GM18526 (cell line): ENCODE measurements around the gene RAB44.

Experiments
- POLR2A ChIP-seq: IDR thresholded peaks from 3 replicates; pipeline ENCODE4 v1.6.1; 2011; ENCODE audit not compliant: insufficient read length; ENCODE audit errors: extremely low read depth

The RAB44 gene

DNA sequence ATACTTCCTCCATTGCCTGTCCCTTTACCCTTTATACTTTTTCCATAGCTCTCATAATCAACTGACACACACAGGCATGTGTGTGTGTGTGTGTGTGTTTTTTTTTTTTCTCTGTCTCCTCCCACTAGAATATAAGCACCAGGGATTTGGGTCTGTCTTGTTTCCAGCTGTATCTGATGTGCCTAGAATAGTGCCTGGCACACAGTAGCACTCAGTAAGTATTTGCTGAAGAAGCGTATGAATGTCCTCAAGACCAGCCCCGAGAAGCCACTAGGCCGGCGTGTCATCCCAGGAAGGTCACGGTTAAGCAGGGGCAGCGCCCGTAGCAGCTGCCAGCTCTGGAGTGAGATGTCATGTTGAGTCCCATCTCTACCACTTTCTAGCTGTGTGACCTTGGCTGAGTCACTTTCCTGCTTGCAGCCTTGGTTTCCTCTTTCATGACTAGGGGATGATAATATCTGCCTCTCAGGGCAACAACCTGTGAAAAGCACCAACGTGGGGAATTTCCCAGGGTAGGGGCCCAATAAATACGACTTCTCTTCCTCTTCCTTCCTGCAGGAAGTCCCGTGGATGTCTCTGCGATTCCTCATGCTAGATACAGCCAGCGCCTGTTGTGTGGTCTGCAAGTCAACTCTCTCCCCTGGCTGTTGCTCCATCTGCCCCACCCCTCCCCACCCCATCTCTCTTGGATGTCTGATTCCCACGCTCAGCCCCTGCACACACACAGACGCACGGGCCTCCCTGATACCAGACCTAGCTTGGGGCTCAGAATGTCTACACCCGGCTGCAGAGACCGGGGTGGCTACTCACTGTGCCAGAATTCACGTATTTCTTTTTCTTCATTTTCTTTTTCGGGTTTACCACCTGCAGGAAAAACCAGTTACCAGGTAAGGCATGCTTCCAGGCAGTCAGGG, 58.1 kb downstream of the RAB44 start:
- TF ChIP-seq POLR2A = peak; percentile 34

DNA sequence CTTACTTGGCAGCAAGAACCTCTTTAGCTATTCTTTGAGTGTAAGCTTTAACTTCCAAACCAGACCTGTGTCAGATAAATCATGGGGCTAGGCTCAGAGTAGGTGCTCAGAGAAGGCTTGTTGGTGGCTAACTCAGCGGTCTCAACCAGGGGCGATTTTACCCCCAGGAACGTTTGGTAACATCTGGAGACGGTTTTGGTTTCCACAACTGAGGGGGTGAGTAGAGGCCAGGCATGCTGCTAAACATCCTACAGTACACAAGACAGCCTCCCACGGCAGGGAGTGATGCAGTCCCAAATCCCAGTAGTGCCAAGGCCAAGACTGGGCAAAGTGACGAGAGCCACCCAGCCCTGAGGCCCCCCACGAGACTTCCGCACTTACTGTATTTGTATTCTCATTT, 59.2 kb downstream of the RAB44 start:
- no peak for TF ChIP-seq POLR2A

DNA sequence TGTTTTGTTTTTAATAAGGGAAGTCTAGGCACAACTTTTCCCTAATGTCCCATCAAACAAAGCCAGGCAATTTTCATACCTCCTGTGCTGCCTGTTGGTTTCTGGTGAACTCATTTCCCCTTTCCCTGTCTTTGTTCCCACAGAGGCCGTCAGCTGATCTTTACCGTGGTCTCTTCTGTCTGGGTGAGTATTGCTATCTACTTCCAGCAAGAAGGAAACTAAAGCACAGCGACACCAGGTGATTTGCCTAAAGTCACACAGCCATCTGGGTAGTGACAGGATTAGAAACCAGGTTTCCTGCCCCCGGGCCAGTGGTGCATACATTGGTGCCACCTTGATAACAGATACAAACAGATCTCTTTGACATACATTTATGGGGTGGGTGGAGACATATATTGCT, 59.6 kb downstream of the RAB44 start:
- peak; percentile 55 for TF ChIP-seq POLR2A

GRCh38 chr6:36757943-36758508, 60.4 kb downstream of the RAB44 start:
- no peak for TF ChIP-seq POLR2A

DNA sequence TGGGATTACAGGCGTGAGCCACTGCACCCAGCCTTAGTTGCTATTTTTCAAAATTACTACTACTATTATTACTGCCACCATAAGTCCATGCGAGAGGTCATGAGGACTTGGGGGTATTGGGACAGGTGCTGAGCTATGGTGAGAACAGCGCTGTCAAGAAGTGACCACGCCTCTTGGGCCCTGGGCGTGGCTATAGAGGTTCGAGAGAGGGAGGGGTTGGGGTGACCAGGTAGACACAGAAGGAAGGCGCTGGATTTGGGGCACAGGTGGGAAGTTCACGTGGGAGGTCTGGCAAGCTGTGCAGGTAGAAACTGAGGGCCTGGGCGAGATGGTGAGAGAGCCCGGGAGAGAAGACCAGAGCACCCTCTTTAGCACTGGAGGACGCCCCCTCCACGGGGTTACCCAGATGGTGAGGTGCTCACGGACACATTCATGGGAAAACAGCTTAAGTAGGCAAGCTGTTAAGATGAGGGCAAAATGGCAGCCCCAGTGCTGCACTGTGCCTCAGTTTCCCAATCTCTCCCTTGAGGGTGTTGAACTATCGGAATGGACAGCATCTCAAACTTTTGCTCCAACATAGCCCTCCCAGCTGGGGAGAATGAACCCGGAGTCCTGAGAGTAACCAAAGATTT, 61.0 kb downstream of the RAB44 start:
- TF ChIP-seq POLR2A = no peak

GRCh38 chr6:36759148-36759759, 61.6 kb downstream of the RAB44 start:
- no peak for TF ChIP-seq POLR2A

- TF ChIP-seq POLR2A = no peak
Measured at GRCh38 chr6:36760685-36761435, 63.2 kb downstream of the RAB44 start.

- no peak for TF ChIP-seq POLR2A
Measured at GRCh38 chr6:36762123-36762522, 64.5 kb downstream of the RAB44 start.

- no peak for TF ChIP-seq POLR2A
Measured at GRCh38 chr6:36765190-36765589, 67.6 kb downstream of the RAB44 start.

DNA sequence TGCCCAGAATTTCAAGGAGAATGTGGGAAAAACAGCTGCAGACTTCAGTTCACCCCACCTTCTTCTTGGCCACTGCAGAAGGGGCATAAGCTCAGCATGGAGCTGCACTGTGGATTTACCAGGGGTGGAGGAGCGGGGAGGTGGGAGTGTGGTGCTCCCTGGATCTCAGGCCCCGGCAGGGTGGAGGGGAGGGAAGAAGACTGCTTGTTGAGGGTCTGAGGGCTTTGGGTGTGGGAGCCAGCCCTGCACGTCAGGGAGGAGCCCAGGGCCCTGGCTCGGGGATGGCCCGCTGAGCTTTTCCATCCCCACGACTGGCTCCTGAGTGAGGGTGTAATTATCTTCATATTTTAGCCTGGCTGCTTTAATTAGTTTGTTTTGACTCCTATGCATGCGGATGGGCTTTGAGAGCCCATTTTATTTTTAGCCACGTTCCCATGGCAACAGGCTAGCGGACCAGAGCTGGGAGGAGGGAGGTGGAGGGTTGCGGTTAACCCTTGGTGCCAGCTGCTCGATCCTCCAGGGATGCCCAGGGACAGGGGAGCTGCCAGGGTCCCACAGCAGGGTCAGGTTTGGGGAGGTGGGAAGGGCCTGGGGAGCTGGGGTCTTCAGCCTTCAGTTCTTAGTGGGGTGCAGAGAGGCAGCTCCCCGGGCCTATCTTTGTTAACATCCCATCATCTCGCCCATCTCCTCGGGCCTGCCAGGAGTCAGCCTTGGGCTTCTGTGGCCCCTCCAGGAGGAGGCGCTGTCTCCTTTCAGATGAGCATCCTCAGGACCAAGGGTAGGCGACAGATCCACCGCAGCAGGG, 68.2 kb downstream of the RAB44 start:
- no peak for TF ChIP-seq POLR2A

GRCh38 chr6:36766399-36766945, 68.8 kb downstream of the RAB44 start:
- TF ChIP-seq POLR2A = no peak

DNA sequence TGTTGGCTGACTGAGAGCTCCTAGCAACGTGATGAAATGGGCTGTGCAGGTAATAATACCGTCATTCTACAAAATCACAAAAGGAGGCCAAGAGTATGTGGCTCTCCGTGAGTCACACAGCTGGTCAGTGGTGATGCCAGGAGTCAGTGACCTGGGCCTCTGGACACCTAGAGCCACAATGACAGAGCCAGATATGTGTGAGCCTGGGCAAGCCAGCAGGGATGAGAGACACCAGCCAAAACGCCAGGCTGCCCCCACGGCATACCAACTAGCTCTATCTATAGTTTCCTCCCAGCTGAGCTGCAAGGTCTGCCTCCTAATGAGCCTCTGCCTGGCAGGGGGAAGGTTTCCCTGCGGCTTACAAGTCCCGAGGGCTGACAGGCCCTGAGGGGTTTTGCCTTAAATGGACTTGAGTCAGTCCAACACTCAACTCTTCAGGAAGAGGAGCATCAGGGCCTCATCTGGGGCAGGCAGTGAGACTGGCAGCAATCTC, 71.6 kb downstream of the RAB44 start:
- TF ChIP-seq POLR2A = no peak

GRCh38 chr6:36769676-36770499, 72.3 kb downstream of the RAB44 start:
- TF ChIP-seq POLR2A = no peak
